SU-DHL-6 (cell line): Measurements from ENCODE around the gene EHMT2.

Experiments
- CTCF ChIP-seq: fragments of 200-600 bp; sonication (generic); IDR thresholded peaks from one replicate; pipeline ENCODE4 v1.5.1; 2017; ENCODE audit warnings: antibody characterized with exemption, mild to moderate bottlenecking, low read length, moderate library complexity; ENCODE audit not compliant: insufficient read depth, poor library complexity, severe bottlenecking
- EZH2phosphoT487 ChIP-seq: fragments of 200-600 bp; sonication (generic), shearing (Covaris generic); conservative IDR thresholded peaks from 2 replicates; pipeline ENCODE4 v1.6.1; 2018; ENCODE audit warnings: mild to moderate bottlenecking, antibody characterized with exemption, low read length, moderate library complexity, mixed read lengths

- no peak for TF ChIP-seq CTCF
- TF ChIP-seq EZH2phosphoT487, result no peak
These were observed 17.6 kb downstream of the EHMT2 start for GRCh38 chr6:31879901-31880300.
